Measurements from ENCODE around the gene DOK7.
A peak's percentile ranks its signal among the peaks of the same experiment; 100 is the strongest.

Gene DOK7

DNA sequence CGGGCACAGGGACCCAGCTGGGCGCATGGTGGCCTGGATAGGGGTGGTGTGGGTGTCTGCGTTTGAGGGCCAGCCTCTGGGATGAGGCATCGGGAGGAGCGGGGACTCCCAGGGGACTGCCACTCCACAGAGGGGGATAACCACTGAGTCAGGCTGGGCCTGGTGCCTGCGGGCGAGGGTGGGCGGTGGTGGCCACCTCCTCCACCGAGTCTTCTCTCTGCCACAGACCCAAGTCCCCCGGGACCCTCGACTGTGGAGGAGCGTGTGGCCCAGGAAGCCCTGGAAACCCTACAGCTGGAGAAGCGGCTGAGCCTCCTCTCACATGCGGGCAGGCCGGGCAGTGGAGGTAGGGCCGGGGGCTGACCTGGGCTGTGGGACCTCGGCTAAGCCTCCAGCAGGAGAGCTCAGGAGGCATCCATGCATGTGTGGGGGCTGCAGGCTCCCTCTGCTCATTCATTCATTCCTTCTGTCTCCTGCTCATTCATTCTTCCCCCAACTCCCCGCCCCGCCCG lies 26.4 kb downstream of the DOK7 start:
- DNase-seq (ENCODE audit: low read depth) = no peak

DNA sequence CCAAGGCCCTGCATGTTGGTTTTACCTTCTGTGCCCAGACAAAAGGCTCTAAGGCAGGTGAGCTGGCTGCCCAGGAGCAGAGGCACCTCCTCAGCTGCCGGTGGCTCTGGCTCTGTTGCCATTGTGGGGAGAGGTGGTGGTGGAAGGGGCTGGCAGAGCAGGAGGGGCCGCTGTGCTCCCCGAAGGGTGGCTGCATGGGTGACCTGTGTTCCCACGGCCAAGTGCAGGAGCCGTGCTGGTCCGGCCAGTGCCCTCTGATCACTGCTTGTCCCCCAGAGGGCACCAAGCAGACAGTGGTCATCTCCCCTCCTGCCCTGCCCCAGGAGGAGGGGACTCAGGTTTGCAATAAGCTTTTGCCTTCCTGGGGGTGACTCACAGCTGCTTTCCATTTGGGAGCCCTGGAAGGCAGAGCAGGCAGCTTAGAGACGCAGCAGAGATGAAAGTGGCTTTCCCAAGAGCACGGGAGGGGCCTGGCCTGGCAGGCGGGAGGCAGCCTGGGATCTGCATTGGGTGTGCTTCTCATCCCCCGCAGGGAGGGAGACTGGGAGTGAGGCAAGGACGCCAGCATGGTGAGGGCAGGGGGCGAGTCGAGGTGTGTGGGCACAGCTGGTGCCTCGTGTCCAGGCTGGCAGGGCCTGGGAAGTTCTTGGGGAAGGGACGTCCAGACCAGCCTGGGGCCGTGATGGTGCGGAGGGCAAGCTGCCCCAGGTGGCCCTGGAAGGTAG lies 28.7 kb downstream of the DOK7 start:
- peak; percentile 32 for DNase-seq (ENCODE audit: low read depth)

DNA sequence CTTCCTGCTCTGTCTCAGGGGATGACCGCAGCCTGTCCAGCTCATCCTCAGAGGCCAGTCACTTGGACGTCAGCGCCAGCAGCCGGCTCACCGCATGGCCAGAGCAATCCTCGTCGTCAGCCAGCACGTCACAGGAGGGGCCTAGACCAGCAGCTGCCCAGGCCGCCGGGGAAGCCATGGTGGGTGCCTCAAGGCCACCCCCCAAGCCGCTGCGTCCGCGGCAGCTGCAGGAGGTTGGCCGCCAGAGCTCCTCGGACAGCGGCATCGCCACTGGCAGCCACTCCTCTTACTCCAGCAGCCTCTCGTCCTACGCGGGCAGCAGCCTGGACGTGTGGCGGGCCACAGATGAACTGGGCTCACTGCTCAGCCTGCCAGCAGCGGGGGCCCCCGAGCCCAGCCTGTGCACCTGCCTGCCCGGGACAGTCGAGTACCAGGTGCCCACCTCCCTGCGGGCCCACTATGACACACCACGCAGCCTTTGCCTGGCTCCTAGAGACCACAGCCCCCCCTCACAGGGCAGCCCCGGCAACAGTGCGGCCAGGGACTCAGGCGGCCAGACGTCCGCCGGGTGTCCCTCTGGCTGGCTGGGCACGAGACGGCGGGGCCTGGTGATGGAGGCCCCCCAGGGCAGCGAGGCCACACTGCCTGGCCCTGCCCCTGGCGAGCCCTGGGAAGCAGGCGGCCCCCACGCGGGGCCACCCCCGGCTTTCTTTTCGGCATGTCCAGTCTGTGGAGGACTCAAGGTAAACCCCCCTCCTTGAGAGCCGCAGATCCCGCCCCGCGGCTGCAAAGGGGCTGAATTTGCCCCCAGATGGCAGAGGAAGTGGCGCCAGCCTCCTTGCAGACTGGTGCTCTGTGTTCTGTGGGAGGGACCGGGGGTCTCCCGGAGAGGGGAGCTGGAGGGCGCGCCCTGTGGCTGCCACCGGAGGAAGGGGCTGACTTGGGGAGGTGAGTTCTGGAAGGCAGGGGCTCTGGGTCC lies 29.9 kb downstream of the DOK7 start:
- DNase-seq (ENCODE audit: low read depth) = peak; percentile 5

DNA sequence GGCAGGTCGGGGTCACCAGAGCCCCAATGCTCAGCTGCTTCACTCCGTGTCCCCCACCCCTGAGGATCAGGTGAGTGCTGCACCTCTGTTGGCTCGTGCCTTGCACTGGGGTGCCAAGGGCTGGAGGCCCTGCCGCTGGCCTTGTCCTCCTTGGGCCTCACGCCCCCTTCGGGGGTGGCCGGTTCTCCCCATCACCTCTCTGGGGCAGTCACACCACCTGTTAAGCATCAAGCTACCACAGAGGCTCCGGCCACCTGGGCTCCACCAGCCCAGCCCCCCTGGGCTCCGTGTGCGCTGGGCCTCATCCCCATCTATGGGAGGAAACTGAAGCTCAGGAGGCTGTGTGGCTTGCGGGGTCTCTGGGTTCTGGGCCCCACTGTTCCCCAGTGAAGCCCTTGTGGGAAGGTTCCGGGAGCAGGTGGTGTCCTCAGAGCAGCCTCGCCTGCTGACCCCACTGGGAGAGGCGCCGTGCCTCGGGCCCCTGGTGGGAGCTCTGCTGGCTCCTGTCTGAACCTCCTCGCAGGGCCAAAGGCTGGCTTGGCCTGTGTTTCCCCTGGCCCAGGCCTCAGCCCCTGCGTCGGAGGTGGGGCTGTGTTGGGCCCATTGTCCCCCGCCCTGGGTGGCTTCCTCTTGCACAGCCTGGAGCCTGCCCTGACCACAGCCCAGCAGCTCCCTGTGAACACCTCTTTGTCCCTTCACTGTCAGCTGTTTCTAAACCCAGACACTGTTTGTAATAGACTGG lies 30.8 kb downstream of the DOK7 start:
- no peak for DNase-seq (ENCODE audit: low read depth)

DNA sequence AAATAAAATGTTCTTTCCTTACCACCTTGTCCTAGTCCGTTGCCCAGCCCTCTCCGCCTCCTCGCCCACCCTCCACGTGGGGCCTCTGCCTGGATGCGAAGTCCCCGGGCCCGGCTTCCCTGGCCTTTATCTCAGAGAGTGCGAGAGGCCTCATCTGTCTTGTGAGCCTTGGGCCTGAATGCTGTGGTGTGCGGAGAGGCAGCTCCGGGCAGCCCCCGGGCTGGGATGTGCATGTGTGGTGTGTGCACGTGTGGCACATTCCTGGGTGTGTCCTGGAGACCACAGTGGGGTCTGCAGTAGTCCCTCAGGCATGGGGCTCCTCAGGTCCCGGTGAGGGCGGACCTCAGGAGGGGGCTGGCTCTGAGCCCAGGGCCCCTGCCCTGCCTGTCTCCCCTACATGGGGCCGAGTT lies 31.4 kb downstream of the DOK7 start:
- DNase-seq (ENCODE audit: low read depth) = no peak

DNA sequence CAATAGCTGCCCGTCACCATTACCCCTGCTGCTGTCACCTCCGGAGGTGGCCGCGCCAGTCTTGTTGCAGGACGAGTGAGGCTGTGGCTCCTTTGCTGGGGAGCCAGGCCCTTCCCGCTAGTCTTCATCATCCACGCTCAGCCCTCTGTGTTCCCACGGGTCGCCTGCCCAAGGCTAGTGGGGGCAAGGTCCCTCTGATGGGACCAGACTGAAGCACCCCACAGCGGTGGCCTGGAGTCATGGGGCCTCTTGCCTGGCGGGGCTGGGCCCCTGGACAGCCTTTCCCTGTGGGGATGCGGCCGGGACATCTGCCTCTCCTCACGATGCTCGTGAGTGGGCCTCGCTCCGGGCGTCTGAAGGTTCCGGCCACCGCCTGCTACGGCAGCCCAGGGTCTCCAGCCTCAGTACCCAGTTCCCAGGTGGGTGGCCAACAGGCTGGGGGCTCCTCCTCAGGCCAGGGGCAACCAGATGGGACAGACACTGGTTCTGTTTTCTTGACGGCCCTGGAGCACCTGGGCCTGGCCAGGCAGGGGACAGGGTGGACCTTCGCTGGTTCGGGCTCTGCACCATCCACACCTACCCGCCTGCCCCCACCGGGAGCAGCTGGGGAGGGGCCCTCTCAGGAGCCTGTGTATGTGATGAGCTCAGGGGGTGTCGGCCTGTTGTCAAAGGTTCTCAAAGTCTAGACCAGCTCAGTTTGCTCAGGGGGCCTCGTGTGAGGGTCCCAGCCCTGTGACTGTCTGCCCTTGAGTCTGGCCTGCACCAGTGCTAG lies 32.3 kb downstream of the DOK7 start:
- DNase-seq (ENCODE audit: low read depth) = no peak

DNA sequence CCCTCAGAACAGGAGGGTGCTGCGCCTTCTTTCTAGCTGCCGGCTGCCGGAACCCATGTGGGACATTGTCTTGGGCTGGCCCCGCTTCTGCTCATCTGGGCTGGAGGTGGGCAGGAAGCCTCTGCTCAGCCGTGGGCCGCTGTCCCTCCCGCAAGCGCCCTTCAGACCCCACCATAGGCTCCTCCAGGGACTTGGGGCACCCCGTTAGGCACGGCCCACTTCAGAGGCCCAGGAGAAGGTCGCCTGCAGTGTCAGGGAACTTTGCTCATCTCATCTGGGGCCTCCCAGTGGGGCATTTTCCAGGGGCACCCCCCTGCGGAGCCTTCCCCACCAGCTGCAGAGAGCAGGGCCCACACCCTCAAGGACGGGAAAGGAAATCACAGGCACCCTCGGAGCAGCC lies 32.9 kb downstream of the DOK7 start:
- no peak for DNase-seq (ENCODE audit: low read depth)

DNA sequence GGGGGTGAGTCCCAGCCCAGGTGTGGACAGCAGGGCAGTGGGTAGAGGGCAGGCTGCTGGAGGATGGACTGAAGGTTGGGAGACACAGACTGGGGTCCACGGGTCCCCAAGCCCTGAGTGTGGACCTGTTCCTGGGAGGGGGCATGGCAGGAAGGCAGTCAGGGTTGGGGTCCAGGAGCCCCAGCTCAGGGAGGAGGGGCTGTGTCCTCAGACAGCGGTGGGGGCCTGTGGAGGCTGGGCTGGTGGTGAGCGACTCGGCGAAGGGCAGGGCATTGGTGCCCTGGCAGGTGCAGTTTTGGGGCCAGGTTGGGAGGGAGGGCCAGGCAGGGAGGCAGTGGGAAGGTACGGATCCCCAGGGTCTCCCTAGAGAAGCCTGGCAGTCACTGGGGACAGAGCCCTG lies 34.0 kb downstream of the DOK7 start:
- DNase-seq (ENCODE audit: low read depth) = no peak

DNA sequence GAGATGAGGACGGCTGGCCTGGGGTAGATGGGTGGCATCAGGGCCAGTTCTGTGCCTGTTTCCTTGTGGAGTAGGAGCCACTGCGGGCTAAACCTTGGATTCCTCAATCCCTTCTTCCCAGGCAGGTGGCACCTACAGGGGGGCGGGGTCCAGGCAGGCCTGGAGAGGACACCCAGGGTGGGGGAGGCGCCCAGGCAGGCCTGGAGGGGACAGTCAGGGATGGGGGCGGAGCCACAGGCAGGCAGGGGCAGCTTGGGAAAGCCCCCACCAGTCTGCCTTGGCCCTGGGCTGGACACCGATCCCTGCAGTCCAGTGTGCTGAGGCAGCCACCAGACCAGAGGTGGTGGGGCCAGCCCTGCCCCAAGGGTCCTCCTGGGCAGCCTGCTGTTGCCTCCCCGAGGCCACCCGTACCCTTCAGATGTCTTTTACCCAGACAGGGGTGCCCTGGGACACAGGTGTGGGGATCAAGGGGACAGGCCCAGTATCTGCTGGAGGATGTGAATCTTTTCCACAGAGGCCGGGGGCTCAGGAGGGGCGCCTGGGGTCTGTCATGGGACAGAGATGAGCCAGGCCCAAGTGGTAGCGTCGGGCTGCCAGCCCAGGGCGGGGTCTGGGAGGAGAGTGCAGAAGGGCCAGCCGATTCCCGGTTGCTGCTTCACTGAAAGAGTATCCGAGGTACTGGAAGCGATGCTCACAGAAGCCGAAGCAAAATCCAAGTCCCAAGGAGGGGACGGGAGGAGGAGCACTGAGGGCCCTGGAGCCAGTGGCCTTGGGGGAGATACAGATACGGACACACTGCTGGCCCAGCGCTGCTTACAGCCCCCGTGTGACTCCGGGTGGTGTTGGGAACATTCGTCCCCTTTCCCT lies 34.6 kb downstream of the DOK7 start:
- no peak for DNase-seq (ENCODE audit: low read depth)

DNA sequence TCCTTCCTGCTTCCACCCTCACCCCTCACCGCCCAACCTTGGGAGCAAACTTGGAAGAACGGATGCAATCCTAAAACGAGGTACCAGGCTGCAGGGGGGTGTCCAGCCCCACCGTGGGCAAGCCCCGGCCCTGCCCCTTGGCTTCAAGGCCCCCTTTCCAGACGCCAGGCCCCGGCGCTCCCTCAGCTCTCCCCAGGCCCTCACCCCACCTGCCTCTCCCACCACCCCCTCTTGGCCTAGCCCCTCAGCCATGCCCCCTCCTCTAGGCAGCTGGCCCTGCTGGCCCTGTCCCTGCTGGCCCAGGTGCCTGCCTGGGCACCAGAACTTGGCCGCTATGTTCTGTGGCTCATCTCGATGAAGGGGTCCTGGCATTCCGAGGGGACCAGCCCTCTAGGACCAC lies 35.3 kb downstream of the DOK7 start:
- DNase-seq (ENCODE audit: low read depth) = no peak

DNA sequence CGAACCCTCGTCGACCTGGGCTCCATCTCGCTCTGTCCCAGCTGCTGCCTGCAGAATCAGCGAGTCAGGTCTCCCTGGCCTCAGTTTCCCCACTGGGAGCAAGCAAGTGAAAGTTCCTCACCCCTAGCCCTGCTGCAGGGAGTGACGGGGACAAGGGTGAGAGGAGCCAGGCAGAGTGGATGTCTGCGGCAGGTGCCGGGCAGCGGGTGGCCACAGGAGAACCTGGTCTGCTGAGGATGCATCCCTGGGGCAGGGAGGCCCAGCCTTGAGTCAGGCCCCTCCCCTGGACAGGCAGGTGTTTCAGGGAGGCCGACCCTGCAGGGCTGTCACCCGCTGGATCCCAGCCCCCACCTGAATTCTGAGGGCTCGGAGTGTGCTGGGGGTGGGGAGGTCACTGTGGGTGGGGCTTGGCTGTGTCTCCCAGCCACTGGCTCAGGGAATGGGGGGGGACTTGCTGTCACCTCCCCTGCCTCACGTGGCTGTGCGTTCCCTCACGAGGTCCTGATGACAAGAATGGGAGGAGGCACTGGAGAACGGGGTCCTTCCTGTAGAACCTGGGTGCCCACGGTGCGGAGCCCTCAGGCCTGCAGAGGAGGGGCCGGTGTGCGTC lies 35.9 kb downstream of the DOK7 start:
- no peak for DNase-seq (ENCODE audit: low read depth)

DNA sequence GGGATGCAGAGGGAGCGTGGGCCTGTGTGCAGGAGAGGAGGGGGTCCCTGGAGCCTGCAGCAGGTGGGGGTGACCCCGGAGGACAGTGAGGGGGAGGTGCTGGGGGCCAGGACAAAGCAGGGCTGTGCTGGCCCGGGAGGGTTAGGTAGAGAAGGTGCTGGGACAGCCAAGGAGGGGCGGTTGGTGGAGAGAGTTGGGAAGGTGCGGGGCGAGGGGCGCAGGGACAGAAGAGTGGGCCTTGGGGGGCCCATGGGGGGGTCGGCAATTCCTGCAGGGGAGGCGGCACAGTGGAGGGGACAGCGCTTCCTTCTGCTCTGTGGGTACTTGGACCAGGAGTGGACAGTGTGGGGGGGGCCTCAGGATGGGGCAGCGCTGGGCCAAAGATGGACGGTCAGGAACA lies 36.6 kb downstream of the DOK7 start:
- no peak for DNase-seq (ENCODE audit: low read depth)

DNA sequence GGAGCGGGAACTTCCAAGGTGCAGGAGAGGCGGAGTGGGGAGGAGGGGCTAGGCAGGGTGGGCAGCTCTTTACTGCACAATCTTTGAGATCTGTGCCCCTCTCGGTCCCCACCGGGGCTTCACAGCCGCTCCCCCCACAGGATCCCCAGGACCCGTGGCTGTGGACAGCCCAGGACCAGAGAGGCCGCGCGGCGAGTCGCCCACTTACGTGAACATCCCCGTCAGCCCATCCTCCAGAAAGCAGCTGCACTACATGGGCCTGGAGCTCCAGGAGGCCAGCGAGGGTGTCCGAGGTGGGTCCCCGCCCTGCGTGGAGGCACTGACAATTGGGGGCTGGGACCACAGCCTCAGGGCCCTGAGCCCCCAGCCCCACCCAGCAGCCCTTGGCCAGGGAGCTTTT lies 37.0 kb downstream of the DOK7 start:
- no peak for DNase-seq (ENCODE audit: low read depth)

DNA sequence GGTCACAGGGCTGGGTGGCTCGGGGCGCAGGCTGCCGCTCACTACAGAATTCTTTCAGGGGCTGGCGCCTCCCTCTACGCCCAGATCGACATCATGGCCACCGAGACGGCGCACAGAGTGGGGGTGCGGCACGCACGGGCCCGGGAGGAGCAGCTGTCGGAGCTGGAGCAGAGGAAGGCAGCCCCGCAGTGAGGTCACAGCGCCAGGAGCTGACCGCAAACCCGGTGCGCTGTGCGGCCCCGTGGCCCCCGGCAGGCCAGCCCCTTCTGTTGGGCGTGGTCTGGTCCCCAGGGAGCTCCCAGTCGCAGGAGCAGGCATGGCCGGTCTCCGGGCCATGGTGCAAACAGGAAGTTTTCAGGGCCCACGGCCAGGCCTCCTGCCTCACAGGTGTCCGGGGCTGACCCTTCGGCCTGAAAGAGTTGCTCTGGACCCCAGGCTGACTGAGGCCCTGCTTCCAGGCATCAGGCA lies 37.6 kb downstream of the DOK7 start:
- no peak for DNase-seq (ENCODE audit: low read depth)

DNA sequence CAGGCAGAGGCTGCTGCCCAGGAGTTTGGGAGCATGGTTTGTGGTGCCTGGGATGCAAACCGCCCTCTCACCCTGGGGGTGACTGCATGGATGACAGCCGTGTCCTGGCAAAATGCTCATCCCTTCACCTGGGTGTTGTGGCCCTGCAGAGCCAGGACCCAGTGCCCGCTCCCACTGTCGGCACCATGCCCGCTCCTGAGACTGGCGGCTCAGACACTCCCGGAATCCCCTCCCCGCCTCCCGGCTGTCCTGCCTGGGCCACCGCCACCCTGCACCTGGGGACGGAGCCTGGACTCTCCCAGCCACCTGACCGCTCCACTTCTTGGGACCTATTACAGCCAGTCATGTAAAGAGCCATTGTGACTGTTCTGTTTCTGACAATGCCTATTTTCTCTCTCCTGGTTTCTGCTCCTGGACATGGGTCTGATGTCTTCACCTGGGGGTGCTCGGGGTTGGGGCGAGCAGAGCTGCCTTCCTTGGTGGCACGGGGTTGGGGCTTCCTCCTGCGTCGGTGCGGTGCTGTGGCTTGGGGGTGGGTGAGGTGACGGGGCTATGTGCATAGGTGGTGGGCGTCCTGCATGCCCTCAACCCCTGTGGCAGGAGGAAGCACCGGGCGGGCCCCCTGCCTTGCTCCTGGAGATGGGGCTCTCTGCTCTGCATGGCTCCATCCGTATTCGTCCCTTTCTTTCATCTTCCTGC lies 38.2 kb downstream of the DOK7 start:
- no peak for DNase-seq (ENCODE audit: low read depth)

DNA sequence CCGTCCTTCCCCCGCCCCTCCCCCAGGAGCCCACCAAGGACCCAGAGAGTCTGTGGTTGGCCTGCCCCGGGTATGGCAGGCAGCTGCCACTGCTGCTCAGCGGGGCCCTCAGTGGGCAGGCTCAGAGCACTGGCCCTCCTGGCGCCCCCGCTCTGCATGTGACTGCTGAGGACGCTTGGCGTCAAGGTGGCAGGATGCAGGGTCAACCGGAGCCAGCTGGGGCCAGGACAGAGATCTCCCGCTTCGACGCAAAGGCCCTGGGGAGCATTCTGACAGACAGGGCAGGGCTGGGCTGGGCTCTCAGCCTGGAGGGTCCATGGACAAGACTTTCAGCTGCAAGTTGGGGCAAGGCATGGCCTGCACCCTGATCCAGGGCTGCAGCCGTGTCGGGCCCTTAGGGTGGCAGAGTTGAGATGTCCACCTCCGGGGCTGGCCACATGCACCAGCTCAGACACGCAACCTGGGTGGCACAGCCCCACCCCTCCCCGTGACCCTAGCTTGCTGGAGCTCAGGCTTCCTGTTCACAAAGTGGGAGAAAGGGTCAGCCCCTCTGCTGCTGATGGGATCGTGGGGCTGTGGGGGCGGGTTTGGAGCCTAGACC lies 38.8 kb downstream of the DOK7 start:
- DNase-seq (ENCODE audit: low read depth) = no peak

DNA sequence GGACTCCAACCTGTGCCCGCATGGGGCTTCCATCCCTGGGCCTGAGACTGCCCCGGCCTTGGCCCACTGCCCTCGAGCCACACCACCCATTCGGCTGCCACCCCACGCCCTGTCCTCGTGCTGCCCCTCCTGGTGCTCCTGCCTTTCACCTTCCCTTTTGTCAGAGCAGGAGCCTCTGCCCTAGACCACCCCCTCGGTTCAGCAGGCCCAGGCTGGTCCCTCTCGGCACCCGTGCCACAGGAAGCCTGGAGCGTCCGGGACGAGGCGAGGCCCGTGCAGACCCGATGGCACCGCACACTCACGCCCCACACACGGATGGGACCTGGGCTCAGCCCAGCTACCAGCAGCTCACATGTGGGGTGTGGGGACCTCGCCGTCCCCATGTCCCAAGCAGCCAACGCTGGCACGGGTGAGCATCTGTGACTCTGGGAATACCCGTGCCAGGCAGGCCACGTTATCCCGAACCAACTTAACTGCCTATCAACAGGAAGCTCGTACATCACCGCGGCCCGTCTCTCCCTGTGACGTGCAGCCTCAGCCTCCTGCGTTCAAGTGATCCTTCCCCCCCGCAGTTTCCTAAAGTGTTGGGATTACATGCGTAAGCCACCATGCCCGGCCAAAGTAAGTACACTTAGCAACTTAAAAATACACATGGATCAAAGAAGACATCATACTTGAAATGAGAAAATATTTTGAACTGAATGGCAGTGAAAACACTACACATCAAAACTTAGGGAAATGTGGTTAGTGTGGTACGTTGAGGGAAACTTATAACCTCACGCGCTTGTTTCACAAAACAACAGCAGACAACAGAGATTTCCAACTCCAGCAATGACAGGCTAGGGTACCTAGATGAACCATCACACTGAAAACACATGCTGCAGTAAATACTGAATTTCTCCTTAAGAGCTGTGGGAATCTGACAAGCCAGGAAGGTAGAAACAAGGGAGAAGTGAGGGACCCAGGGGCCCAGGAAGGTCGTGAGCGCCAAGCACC lies 40.1 kb downstream of the DOK7 start:
- no peak for DNase-seq (ENCODE audit: low read depth)

DNA sequence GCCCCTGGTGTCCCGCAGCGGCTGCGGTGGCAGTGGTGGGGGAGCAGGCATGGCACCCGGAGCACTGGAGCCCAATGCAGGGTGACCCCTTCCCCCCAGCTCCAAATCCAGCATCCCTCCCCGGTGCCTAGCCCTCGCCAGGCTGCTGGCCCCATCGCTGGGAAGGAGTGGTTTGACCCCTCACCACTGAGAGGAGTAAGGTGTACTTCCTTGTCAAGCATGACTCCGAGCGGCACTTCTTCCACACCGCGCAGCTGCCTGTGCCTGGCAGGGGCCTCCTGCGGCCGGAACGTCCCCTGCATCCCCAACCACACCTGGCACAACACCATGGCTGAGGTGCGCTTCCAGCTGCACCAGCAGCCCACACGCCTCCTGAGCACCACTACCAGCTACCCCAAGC lies 42.1 kb downstream of the DOK7 start:
- no peak for DNase-seq (ENCODE audit: low read depth)
